HG03460 (cell line): ENCODE results near the gene PRX.
"Not testable (repeated sequence)": the region's sequence is repeated elsewhere in the genome, so short reads cannot be mapped to it uniquely, and the experiment has no call there.

ENCODE experiments used
- ATAC-seq: cut with Tn5 transposase; IDR thresholded peaks from one replicate; pipeline ENCODE4 v1.9.1; 2021; ENCODE audit not compliant: unreplicated experiment

PRX gene

DNA sequence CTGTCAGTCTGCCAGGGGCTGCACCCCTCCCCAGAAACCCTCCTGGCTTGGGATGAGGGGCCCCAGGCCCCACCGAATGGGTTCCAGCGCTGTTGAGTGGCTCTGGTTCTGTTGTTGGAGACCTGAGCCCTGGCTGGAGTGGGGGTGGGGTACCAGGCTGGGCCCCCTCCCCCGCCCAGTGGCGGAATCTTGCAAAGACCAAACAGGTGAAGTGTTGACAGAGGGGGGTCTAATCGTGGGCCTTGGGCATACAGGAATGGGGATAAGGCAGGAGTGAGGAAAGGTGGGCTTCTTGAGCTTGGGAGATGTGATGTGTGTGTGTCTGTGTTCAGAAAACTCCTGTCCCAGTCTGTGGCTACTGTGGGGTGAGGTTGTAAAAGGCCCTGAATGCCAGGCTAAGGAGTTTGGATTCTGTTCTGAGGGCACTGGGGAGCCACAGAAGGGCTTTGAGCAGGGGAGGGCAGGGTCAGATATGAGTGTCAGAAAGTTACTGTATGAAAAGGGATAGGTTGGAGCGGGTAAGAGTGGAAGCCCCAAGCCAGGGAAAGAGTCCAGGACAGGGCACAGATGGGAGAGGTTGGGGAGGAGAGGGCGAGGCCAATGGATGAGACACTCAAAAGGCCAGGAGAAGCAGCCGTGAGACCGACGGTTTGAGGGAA is 23.0 kb downstream of the PRX start, which contains the start of gene HIPK4:
HIPK4 (minus strand) TSS at position 98 of the 659 bp plus-strand sequence. CDS start 279 bp downstream, outside the sequence.
- no peak for ATAC-seq

DNA sequence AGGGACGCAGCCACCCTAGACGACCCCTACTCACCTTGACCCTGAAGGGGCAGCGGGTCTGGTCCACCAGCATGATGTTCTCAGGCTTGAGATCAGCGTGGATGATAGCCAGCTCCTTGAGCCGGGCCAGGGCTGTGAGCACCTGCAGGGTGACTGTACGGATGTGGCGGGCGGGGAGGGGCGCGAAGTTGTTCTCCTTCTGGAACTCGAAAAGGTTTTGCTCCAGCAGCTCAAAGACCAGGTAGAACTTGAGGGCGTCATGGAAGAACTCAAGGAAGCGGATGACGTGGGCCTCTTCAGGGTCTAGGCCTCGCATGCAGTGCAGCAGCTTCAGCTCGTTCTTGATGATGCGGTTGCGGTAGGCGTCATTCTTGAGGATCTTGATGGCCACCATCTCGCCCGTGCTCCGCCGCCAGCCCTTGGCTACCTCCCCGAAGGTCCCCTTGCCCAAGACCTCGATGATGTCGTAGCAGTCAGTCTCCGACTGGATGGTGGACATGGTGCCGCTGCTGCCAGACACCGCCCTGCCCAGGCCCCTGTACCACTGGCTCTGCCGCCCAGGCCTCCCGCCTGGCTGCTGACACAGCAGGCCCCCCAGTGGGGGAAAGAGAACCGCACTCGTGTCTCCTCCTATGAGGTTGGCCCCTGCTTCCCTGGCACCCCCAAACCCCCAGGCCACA is 23.6 kb downstream of the PRX start:
- ATAC-seq = no peak

GRCh38 chr19:40388481-40388880 is 24.7 kb downstream of the PRX start:
- no peak for ATAC-seq

DNA sequence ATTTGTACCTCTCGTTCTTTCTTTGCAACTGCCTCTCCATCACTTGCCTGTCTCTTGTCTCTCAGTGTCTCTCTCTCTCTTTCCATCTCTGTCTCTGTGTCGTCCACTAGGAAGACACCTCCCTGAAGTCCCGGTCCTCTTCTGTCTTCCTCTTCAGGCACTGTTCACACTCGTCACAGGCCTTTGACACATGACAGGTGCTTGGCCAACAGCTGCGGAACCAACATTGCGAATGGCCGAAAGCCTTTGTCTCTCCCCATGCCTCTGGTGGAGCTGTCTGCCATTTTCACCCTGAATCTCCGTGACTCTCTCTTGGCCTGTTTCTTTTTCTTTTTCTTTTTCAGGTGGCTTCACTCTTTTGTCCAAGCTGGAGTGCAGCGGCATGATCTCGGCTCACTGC is 26.0 kb downstream of the PRX start:
- no peak for ATAC-seq

DNA sequence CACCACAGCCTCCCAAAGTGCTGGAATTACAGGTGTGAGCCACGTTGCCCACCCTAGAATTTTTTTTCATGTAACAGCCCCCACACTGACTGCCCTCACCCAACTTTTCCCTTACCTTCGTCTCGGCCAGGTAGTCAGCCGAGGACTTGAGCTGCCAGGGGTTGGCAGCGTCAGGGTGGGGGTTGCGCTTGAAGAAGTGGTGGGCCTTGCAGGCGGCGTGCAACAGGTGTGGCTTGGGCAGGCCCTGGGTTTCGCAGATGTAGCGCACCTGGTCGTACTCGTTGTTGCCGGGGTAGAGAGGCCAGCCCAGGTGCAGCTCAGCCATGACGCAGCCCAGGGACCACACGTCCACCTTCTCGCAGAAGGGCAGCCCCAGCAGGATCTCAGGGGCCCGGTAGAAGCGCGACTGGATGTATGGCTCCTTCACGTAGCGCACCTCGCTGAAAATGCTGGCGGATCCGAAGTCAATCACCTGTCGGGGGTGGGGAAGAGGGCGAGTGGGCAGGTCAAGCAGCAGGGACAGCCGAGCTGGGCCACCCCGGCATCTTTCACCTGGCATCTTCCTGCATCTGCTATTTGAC is 29.4 kb downstream of the PRX start:
- no peak for ATAC-seq

DNA sequence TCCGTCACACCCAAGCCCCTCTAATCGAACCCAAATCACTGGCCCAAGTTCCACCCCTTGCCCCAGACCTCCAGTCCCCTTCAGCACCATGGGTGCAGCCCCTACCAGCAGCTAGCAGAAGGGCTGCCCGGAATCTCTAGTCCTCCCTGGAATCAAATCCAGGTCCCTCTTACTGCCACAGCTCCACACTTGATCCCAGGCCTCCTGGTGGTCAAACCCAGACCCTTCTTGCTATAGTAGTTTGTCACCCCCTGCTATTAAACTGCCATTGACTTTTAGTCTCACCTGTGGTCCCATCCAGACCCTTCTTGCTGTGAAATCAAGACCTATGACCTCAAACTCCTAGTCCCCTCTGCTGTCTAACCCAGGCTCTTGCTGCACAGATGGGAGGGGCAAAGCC is 31.9 kb downstream of the PRX start:
- ATAC-seq = no peak

DNA sequence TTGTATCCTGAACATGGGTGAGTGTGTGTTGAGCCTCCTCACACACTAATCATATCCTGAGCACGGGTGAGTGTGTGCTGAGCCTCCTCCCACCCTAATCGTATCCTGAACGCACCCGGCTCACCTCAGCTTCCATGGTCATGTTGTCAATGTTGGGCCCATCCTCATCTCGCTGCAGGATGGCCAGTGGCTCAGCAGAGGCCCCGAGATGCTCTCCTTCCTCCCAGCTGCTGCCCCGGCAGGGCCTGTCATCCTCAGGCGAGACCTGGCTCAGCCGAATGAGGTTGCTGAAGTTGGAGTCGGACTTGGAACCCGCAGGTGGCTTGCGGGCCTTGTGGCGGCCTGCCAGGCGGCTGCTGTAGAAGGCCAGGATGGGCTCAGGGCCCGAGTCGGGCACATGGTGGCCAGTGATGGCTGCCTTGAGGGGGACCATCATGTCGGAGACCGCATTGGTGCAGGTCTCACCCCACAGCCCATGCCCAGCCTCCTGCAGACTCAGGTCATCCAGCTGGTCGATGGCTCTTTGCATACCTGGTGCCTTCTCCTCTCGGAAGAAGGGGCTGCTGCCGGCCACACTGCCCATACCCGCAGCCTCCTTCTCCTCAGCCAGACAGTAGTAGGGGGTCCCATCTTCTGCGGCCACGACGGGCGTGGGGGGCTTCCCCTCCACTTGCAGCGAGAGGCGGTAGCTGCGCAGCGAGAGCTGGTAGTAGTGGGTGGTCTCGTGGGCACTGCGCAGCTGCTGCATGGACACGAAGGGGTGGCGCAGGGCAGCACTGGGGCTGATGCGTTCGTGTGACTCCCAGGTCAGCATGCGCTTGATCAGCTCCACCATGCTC is 32.8 kb downstream of the PRX start:
- no peak for ATAC-seq

- no peak for ATAC-seq
Measured at GRCh38 chr19:40379446-40380198, 33.6 kb downstream of the PRX start.

DNA sequence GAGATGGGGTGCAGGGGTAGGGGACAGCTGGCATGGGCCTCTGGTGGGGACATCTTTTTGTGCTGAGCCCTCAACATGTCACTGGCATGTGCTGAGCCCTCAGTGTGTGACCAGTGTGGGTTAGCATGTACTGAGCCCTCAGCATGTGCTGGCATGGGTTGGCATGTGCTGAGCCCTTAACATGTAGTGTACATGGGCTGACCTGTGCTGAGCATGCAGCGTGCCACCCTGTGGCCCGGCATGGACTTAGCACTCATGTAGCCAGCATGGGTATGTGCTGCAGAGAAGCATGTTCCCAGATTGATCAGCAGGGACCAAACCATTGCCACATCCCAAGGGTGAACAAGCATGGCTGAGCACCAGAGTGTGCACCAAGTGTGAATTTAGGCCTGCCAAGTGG is 34.7 kb downstream of the PRX start:
- no peak for ATAC-seq

- ATAC-seq = no peak
Measured at GRCh38 chr19:40377876-40378385, 35.2 kb downstream of the PRX start.

DNA sequence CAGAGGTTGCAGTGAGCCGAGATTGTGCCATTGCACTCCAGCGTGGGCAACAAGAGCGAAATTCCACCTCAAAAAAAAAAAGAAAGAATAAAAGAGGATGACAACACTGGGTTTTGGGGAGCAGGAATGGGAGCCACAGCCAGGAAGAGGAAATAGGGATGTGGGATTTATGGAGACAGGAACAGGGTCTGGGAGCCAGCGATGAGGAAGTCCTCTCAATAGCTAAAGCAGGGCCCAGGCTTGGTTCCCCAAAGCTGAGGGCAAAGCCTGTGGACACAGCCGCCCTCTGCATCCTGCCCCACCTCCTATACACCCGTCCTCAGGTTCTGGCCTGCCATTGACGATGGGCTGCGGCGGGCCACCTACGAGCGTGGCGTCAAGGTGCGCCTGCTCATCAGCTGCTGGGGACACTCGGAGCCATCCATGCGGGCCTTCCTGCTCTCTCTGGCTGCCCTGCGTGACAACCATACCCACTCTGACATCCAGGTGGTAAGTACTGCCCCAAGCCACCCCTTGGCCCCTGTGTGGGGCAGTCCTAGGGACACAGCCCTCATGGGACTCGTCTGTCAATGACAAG is 36.8 kb downstream of the PRX start:
- ATAC-seq = no peak

- ATAC-seq = no peak
Measured at GRCh38 chr19:40374084-40374483, 39.1 kb downstream of the PRX start.

GRCh38 chr19:40371802-40372122 is 41.4 kb downstream of the PRX start:
- no peak for ATAC-seq

- no peak for ATAC-seq
Measured at GRCh38 chr19:40370997-40371801, 42.0 kb downstream of the PRX start.

- ATAC-seq = not testable (repeated sequence)
Measured at GRCh38 chr19:40370253-40370652, 42.9 kb downstream of the PRX start.

DNA sequence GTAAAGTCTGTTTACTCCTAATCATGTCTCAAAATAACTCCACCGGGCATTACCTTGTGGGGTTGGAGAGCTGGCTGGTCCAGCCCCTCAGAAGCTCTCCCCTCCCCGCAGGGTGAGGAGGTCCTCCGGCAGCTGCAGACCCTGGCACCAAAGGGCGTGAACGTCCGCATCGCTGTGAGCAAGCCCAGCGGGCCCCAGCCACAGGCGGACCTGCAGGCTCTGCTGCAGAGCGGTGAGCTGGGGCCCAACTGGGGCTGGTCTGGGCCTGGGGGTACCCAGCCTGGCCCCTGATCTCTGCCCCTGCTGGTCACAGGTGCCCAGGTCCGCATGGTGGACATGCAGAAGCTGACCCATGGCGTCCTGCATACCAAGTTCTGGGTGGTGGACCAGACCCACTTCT is 43.4 kb downstream of the PRX start:
- ATAC-seq = no peak

DNA sequence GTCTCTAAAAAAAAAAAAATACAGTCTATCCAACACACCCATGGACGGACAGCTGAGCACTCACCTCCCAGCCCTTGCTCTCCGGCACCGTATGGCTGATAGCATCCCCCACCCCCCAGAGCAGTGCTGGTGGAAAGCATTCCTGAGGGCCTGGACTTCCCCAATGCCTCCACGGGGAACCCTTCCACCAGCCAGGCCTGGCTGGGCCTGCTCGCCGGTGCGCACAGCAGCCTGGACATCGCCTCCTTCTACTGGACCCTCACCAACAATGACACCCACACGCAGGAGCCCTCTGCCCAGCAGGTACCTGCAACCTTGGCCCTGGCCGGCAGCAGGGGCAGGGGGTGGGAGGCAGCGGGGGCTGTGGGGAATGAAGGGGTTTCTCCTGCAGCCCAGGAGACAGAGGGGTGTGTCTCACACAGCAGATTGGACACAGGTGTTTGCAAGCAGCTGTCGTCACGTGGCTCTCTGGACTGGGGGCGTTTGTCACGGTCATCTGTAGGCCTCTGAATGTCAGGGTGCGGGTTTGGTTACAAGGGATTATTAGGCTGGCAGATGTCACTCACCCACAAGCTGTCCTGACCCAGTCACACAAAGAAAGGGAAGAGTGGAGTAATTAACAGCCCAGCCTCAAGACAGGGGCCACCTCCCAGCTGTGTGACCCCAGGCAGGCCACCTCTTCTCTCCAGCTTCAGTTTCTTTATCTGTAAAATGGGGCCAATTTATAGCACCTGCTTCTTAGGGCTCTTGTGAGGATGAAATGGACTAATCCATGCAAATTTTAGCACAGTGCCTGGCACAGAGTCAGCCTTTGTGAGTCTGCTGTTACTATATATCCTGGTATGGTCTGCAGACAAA is 45.4 kb downstream of the PRX start:
- ATAC-seq = no peak

DNA sequence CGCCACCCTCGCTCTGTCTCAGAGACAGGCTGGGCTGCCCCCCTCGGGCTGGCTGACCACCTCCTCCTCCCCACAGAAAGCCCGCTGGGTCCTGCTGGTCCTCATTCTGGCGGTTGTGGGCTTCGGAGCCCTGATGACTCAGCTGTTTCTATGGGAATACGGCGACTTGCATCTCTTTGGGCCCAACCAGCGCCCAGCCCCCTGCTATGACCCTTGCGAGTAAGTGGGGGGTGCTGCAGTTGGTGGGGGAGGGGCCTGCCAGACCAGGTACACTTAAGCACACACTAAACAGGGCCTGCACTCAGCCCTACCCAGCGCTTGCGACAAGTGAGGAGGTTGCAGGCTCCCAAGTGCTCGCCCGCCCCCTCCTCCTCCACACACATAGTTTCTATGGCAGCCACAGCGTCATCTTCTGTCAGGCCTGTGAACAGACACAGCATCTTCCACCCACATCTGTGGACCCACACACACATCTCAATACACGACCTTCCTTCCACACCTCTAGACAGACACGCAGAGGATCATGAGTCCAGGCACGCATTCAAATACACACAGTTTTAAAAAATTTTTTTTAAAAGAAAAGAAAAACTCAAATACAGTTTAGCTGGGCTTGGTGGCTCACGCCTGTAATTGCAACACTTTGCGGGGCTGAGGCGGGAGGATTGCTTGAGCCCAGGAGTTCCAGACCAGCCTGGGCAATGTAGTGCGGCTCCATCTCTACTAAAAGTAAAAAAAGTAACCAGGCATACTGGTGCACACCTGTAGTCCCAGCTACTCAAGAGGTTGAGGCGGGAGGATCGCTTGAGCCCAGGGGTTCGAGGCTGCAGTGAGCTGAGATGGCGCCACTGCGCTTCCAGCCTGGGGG is 46.2 kb downstream of the PRX start:
- no peak for ATAC-seq
